Thoracic aorta (tissue), 2 donors: ENCODE measurements around the gene NTMT1. TPM values are rescaled to one million over a fixed set of nuclear protein-coding genes. Genes with fewer than 3 reads are reported as not detected.

Source experiments
- ATAC-seq: fragments of 150-250 bp; one replicate; pipeline ENCODE4 v1.8.0; 2017; ENCODE audit warnings: low read depth; ENCODE audit not compliant: insufficient number of reproducible peaks, low FRiP score
- DNase-seq: peaks from one replicate; pipeline ENCODE4 v3.0.0-alpha.2; 2020; ENCODE audit warnings: low spot score
- H3K27ac ChIP-seq, 2 donors: fragments of 200-600 bp; sonication (generic); 1 replicate in 1 of 2; 2 replicates in 1 of 2; pipeline ENCODE4 v1.5.1; 2016; ENCODE audit warnings: mild to moderate bottlenecking in 2 of 2, moderate library complexity in 2 of 2
- H3K27me3 ChIP-seq: fragments of 200-600 bp; sonication (generic); replicated peaks from 2 replicates; pipeline ENCODE4 v1.6.0; 2016; ENCODE audit warnings: mild to moderate bottlenecking; ENCODE audit not compliant: insufficient read depth
- H3K36me3 ChIP-seq: fragments of 200-600 bp; sonication (generic); one replicate; pipeline ENCODE4 v1.5.1; 2016
- H3K4me1 ChIP-seq, 2 donors: fragments of 200-600 bp; sonication (generic); 1 replicate in 1 of 2; 2 replicates in 1 of 2; pipeline versions ENCODE4 v1.5.1 to v1.6.0; 2016; ENCODE audit warnings: low read depth in 2 of 2, mild to moderate bottlenecking in 1 of 2; ENCODE audit not compliant: control insufficient read depth in 1 of 2
- H3K4me3 ChIP-seq: fragments of 200-600 bp; sonication (generic); 2 replicates; pipeline ENCODE4 v1.5.1; 2016; ENCODE audit warnings: mild to moderate bottlenecking
- H3K9me3 ChIP-seq: fragments of 200-600 bp; sonication (generic); 2 replicates; pipeline ENCODE4 v1.5.1; 2016
- CTCF ChIP-seq: fragments of 200-600 bp; sonication (generic); IDR thresholded peaks from one replicate; pipeline ENCODE4 v1.5.1; 2019; ENCODE audit warnings: antibody characterized with exemption
- total RNA-seq, 2 donors: library from RNA; depleted of rRNA; stranded (reverse); fragments of >200 nt; gene quantifications; one replicate each; pipeline versions ENCODE4 v1.1.0 to v1.2.3, GENCODE V29; 2016

The NTMT1 gene
- total RNA-seq, 2 donors from 2014 or later, result 16.9 to 27.2 TPM

DNA sequence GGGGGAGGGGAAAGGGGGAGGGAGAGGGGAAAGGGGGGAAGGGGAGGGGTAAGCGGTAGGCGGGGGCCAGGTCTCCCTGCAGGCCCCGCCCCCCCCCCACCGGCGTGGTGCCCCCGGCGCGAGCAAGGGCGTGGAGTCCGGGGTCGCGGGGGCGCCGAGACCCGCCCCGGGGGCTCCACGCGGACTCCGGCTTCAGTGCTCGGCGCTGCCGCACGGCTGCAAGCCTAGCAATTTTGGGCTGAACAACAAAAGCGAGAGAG is 15.8 kb upstream of the NTMT1 start:
- TF ChIP-seq CTCF, result no peak
- H3K9me3 ChIP-seq, result no peaks in the 10 kb centered on the region
- H3K27ac ChIP-seq, result peak overlapping the region; percentile 89 to 96
- H3K27me3 ChIP-seq, result no peaks in the 10 kb centered on the region
- DNase-seq, result no peak
- peak overlapping the region; percentile 77 for H3K4me3 ChIP-seq
- H3K36me3 ChIP-seq, result no peaks in the 10 kb centered on the region
- ATAC-seq, result no peak
- H3K4me1 ChIP-seq, result peaks cover 26 to 64% of the 10 kb centered on the region in 2 donors

GRCh38 chr9:129610473-129611306 is 15.3 kb upstream of the NTMT1 start:
- no peak for DNase-seq
- H3K27ac ChIP-seq, result peak overlapping the region; percentile 89 to 96
- H3K36me3 ChIP-seq, result no peaks in the 10 kb centered on the region
- H3K9me3 ChIP-seq, result no peaks in the 10 kb centered on the region
- TF ChIP-seq CTCF, result peak; percentile 90
- ATAC-seq, result peak; percentile 9
- H3K4me3 ChIP-seq, result peak overlapping the region; percentile 77
- H3K4me1 ChIP-seq, result peaks cover 26 to 64% of the 10 kb centered on the region in 2 donors
- no peaks in the 10 kb centered on the region for H3K27me3 ChIP-seq

- Histone ChIP-seq H3K4me3 (peak overlapping the region; percentile 77), H3K36me3 (no peaks in the 10 kb centered on the region), H3K27me3 (no peaks in the 10 kb centered on the region), H3K27ac (peak overlapping the region; percentile 89 to 96), H3K9me3 (no peaks in the 10 kb centered on the region), H3K4me1 (peaks cover 26 to 64% of the 10 kb centered on the region in 2 donors)
- DNase-seq, result no peak
- no peak for TF ChIP-seq CTCF
- no peak for ATAC-seq
These were observed 14.6 kb upstream of the NTMT1 start for GRCh38 chr9:129611307-129611800.

- H3K36me3 ChIP-seq, result no peaks in the 10 kb centered on the region
- H3K9me3 ChIP-seq, result no peaks in the 10 kb centered on the region
- no peak for ATAC-seq
- H3K27me3 ChIP-seq, result no peaks in the 10 kb centered on the region
- H3K27ac ChIP-seq, result peak overlapping the region in 1 of 2 donors; percentile 76
- H3K4me3 ChIP-seq, result no peak overlapping the region
- H3K4me1 ChIP-seq, result peaks cover 23 to 60% of the 10 kb centered on the region in 2 donors
- no peak for TF ChIP-seq CTCF
- DNase-seq, result no peak
These were observed 13.8 kb upstream of the NTMT1 start for GRCh38 chr9:129612123-129612522.

DNA sequence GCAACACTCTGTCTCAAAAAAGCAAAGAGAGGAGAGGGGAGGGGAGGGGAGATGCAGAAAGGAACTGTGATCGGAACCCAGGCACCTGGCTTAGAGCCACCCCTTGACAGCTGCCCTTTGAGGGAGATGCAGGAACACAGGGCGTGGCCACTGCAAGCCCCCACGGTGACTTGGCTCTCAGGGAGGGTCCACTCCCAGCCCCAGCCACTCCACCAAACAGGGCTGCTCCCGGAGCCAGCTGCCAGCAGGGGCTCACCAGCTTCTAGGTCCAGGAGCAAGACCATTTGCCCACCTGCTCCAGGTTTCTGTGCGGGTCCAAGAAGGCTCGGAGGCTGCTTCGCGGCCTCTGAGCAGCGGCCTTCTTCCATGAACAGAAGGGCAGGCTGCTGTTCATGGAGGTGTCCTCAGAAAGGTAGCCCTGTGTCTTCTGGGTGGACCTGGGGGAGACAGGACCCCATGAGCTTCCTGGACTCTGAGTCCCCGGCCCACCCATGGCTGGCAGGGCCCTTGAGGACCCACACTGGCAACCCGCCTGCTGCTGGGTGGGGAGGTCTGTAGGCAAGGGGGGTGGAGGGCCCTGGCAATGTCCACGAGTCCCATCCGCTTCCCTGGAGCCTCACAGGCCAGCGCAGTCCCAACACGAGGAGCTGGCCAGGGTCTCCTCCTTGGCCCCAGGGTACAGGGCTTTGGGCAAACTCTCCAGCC is 13.0 kb upstream of the NTMT1 start:
- ATAC-seq (no peak), DNase-seq (no peak)
- TF ChIP-seq CTCF, result no peak
- peak overlapping the region; percentile 71 to 76 for H3K27ac ChIP-seq
- H3K9me3 ChIP-seq, result no peaks in the 10 kb centered on the region
- peaks cover 20 to 52% of the 10 kb centered on the region in 2 donors for H3K4me1 ChIP-seq
- no peaks in the 10 kb centered on the region for H3K27me3 ChIP-seq
- no peaks in the 10 kb centered on the region for H3K36me3 ChIP-seq
- no peak overlapping the region for H3K4me3 ChIP-seq
